WTC11 (cell line): ENCODE measurements around the gene NAPSA. TPM values are rescaled to one million over a fixed set of nuclear protein-coding genes. Genes with fewer than 3 reads are reported as not detected.

ENCODE experiments used
- ATF1 ChIP-seq: sonication (generic); formaldehyde crosslinking; IDR thresholded peaks from 2 replicates; pipeline ENCODE4 v1.8.1; 2023; ENCODE audit warnings: mild to moderate bottlenecking, moderate library complexity, missing genetic modification reagents
- CBFB ChIP-seq: sonication (generic); formaldehyde crosslinking; IDR thresholded peaks from 2 replicates; pipeline ENCODE4 v1.8.1; 2022; ENCODE audit warnings: mild to moderate bottlenecking, low read depth, missing genetic modification reagents
- ESRRA ChIP-seq: sonication (generic); formaldehyde crosslinking; IDR thresholded peaks from 2 replicates; pipeline ENCODE4 v1.8.1; 2022; ENCODE audit warnings: mild to moderate bottlenecking, missing genetic modification reagents, borderline replicate concordance
- FOXJ3 ChIP-seq: sonication (generic); formaldehyde crosslinking; IDR thresholded peaks from 2 replicates; pipeline ENCODE4 v1.9.0; 2021; ENCODE audit warnings: missing genetic modification reagents, mild to moderate bottlenecking, borderline replicate concordance
- FOXK1 ChIP-seq: sonication (generic); formaldehyde crosslinking; IDR thresholded peaks from 2 replicates; pipeline ENCODE4 v1.8.0; 2022; ENCODE audit warnings: mild to moderate bottlenecking, moderate library complexity, missing genetic modification reagents
- GRHL2 ChIP-seq: fragments of 250-450 bp; sonication (Bioruptor Pico); IDR thresholded peaks from 2 replicates; pipeline ENCODE4 v1.8.0; 2022; ENCODE audit warnings: mild to moderate bottlenecking, moderate library complexity; ENCODE audit not compliant: insufficient replicate concordance, severe bottlenecking
- IRF2 ChIP-seq: sonication (generic); formaldehyde crosslinking; IDR thresholded peaks from 2 replicates; pipeline ENCODE4 v1.8.0; 2022; ENCODE audit warnings: low read depth, missing genetic modification reagents, borderline replicate concordance
- JUN ChIP-seq: sonication (generic); formaldehyde crosslinking; IDR thresholded peaks from 2 replicates; pipeline ENCODE4 v1.8.0; 2023; ENCODE audit warnings: mild to moderate bottlenecking, missing genetic modification reagents
- NFATC4 ChIP-seq: fragments of 250-450 bp; sonication (Bioruptor Pico); IDR thresholded peaks from 2 replicates; pipeline ENCODE4 v1.9.0; 2021; ENCODE audit warnings: mild to moderate bottlenecking
- NR3C1 ChIP-seq: sonication (generic); formaldehyde crosslinking; conservative IDR thresholded peaks from 2 replicates; pipeline ENCODE4 v1.8.1; 2023; ENCODE audit warnings: low read depth, mild to moderate bottlenecking, missing genetic modification reagents
- RELA ChIP-seq: sonication (generic); formaldehyde crosslinking; IDR thresholded peaks from 2 replicates; pipeline ENCODE4 v1.8.1; 2022; ENCODE audit warnings: missing genetic modification reagents, mild to moderate bottlenecking, borderline replicate concordance
- TEAD4 ChIP-seq: sonication (generic); formaldehyde crosslinking; IDR thresholded peaks from 2 replicates; pipeline ENCODE4 v1.8.0; 2022; ENCODE audit warnings: mild to moderate bottlenecking, missing genetic modification reagents
- ZNF423 ChIP-seq: fragments of 250-450 bp; sonication (Bioruptor Pico); IDR thresholded peaks from 2 replicates; pipeline ENCODE4 v2.1.2; 2022; ENCODE audit warnings: mild to moderate bottlenecking, moderate library complexity
- total RNA-seq: library from RNA; stranded (reverse); gene quantifications from 3 replicates; pipeline ENCODE4 v1.2.3, GENCODE V29; 2021
- TF ChIP-seq, protein P1 (sequence below): sonication (generic); formaldehyde crosslinking; IDR thresholded peaks from 2 replicates; pipeline ENCODE4 v1.8.1; 2023; ENCODE audit warnings: mild to moderate bottlenecking, missing genetic modification reagents, moderate library complexity
- TF ChIP-seq, protein P2 (sequence below): sonication (generic); formaldehyde crosslinking; IDR thresholded peaks from 2 replicates; pipeline ENCODE4 v1.8.1; 2023; ENCODE audit warnings: mild to moderate bottlenecking, missing genetic modification reagents
- TF ChIP-seq, protein P3 (sequence below): sonication (generic); formaldehyde crosslinking; IDR thresholded peaks from 2 replicates; pipeline ENCODE4 v1.8.1; 2023; ENCODE audit warnings: mild to moderate bottlenecking, missing genetic modification reagents
- TF ChIP-seq, protein P4 (sequence below): sonication (generic); formaldehyde crosslinking; IDR thresholded peaks from 2 replicates; pipeline ENCODE4 v1.8.1; 2022; ENCODE audit warnings: mild to moderate bottlenecking, missing genetic modification reagents, moderate library complexity, borderline replicate concordance
- TF ChIP-seq, protein P5 (sequence below): sonication (generic); formaldehyde crosslinking; IDR thresholded peaks from 2 replicates; pipeline ENCODE4 v1.8.0; 2023; ENCODE audit warnings: mild to moderate bottlenecking, missing genetic modification reagents
- TF ChIP-seq, protein P6 (sequence below): sonication (generic); formaldehyde crosslinking; conservative IDR thresholded peaks from 2 replicates; pipeline ENCODE4 v1.8.1; 2023; ENCODE audit warnings: mild to moderate bottlenecking, low read depth, missing genetic modification reagents, moderate library complexity
- TF ChIP-seq, protein P7 (sequence below): fragments of 200-600 bp; IDR thresholded peaks from 2 replicates; pipeline ENCODE4 v1.8.0; 2022; ENCODE audit warnings: antibody characterized with exemption
- TF ChIP-seq, protein P8 (sequence below): sonication (generic); formaldehyde crosslinking; IDR thresholded peaks from 2 replicates; pipeline ENCODE4 v1.8.1; 2022; ENCODE audit warnings: missing genetic modification reagents, borderline replicate concordance
- TF ChIP-seq, protein P9 (sequence below): sonication (generic); formaldehyde crosslinking; IDR thresholded peaks from 2 replicates; pipeline ENCODE4 v1.8.1; 2022; ENCODE audit warnings: mild to moderate bottlenecking, moderate library complexity, missing genetic modification reagents

NAPSA gene
- total RNA-seq, 1 experiment from 2014 or later, result 2.7 TPM

DNA sequence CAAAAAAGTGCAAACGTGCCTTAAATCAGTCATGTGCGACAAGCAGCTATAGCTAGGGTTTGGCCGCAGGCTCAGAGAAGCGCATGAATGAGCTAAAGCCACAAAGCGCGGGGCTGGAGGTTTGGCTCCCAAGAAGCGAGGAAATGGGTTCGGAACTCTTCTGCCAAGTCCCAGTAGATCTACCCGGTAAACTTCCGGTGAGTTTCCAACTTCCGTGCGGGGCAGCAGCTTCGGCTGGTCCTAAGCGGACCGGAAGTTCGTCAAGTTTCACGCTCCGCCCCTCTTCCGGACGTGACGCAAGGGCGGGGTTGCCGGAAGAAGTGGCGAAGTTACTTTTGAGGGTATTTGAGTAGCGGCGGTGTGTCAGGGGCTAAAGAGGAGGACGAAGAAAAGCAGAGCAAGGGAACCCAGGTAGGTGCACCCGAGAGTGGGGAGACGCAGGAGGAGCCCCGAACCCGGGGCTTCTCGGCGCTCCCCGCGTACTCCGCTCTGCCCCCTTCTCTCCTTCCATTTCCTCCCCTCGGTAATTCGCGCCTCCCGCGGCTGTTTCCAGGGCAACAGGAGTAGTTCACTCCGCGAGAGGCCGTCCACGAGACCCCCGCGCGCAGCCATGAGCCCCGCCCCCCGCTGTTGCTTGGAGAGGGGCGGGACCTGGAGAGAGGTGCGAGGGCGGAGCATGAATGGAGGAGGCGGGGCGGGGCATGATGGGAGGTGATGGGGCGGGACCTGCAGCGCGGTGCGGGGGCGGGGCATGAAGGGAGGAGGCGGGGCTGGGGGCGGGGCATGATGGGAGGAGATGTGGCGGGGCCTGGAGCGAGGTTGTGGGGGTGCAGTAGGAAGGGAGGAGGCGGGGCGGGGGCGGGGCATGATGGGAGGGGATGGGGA is 11.0 kb upstream of the NAPSA start, which contains the start of gene NR1H2 (continued):
- TF ChIP-seq IRF2 (CRISPR knock-in tag) (no peak), RELA (CRISPR knock-in tag) (no peak), NFATC4 (no peak), ESRRA (no peak), NR3C1 (CRISPR knock-in tag) (no peak), CBFB (CRISPR knock-in tag) (no peak), FOXK1 (peak; percentile 98), ATF1 (CRISPR knock-in tag) (no peak), ZNF423 (CRISPR knock-in tag) (no peak), FOXJ3 (CRISPR knock-in tag) (no peak), TEAD4 (CRISPR knock-in tag) (no peak), JUN (CRISPR knock-in tag) (no peak), GRHL2 (CRISPR knock-in tag) (no peak)
- TF ChIP-seq, protein P1, sequence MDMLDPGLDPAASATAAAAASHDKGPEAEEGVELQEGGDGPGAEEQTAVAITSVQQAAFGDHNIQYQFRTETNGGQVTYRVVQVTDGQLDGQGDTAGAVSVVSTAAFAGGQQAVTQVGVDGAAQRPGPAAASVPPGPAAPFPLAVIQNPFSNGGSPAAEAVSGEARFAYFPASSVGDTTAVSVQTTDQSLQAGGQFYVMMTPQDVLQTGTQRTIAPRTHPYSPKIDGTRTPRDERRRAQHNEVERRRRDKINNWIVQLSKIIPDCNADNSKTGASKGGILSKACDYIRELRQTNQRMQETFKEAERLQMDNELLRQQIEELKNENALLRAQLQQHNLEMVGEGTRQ (CRISPR knock-in tag), result no peak
- TF ChIP-seq, protein P2, sequence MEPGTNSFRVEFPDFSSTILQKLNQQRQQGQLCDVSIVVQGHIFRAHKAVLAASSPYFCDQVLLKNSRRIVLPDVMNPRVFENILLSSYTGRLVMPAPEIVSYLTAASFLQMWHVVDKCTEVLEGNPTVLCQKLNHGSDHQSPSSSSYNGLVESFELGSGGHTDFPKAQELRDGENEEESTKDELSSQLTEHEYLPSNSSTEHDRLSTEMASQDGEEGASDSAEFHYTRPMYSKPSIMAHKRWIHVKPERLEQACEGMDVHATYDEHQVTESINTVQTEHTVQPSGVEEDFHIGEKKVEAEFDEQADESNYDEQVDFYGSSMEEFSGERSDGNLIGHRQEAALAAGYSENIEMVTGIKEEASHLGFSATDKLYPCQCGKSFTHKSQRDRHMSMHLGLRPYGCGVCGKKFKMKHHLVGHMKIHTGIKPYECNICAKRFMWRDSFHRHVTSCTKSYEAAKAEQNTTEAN (CRISPR knock-in tag), result no peak
- TF ChIP-seq, protein P3, sequence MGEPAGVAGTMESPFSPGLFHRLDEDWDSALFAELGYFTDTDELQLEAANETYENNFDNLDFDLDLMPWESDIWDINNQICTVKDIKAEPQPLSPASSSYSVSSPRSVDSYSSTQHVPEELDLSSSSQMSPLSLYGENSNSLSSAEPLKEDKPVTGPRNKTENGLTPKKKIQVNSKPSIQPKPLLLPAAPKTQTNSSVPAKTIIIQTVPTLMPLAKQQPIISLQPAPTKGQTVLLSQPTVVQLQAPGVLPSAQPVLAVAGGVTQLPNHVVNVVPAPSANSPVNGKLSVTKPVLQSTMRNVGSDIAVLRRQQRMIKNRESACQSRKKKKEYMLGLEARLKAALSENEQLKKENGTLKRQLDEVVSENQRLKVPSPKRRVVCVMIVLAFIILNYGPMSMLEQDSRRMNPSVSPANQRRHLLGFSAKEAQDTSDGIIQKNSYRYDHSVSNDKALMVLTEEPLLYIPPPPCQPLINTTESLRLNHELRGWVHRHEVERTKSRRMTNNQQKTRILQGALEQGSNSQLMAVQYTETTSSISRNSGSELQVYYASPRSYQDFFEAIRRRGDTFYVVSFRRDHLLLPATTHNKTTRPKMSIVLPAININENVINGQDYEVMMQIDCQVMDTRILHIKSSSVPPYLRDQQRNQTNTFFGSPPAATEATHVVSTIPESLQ (CRISPR knock-in tag), result no peak
- TF ChIP-seq, protein P4, sequence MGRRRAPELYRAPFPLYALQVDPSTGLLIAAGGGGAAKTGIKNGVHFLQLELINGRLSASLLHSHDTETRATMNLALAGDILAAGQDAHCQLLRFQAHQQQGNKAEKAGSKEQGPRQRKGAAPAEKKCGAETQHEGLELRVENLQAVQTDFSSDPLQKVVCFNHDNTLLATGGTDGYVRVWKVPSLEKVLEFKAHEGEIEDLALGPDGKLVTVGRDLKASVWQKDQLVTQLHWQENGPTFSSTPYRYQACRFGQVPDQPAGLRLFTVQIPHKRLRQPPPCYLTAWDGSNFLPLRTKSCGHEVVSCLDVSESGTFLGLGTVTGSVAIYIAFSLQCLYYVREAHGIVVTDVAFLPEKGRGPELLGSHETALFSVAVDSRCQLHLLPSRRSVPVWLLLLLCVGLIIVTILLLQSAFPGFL (CRISPR knock-in tag), result no peak
- TF ChIP-seq, protein P5, sequence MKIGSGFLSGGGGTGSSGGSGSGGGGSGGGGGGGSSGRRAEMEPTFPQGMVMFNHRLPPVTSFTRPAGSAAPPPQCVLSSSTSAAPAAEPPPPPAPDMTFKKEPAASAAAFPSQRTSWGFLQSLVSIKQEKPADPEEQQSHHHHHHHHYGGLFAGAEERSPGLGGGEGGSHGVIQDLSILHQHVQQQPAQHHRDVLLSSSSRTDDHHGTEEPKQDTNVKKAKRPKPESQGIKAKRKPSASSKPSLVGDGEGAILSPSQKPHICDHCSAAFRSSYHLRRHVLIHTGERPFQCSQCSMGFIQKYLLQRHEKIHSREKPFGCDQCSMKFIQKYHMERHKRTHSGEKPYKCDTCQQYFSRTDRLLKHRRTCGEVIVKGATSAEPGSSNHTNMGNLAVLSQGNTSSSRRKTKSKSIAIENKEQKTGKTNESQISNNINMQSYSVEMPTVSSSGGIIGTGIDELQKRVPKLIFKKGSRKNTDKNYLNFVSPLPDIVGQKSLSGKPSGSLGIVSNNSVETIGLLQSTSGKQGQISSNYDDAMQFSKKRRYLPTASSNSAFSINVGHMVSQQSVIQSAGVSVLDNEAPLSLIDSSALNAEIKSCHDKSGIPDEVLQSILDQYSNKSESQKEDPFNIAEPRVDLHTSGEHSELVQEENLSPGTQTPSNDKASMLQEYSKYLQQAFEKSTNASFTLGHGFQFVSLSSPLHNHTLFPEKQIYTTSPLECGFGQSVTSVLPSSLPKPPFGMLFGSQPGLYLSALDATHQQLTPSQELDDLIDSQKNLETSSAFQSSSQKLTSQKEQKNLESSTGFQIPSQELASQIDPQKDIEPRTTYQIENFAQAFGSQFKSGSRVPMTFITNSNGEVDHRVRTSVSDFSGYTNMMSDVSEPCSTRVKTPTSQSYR (CRISPR knock-in tag), result no peak
- TF ChIP-seq, protein P6, sequence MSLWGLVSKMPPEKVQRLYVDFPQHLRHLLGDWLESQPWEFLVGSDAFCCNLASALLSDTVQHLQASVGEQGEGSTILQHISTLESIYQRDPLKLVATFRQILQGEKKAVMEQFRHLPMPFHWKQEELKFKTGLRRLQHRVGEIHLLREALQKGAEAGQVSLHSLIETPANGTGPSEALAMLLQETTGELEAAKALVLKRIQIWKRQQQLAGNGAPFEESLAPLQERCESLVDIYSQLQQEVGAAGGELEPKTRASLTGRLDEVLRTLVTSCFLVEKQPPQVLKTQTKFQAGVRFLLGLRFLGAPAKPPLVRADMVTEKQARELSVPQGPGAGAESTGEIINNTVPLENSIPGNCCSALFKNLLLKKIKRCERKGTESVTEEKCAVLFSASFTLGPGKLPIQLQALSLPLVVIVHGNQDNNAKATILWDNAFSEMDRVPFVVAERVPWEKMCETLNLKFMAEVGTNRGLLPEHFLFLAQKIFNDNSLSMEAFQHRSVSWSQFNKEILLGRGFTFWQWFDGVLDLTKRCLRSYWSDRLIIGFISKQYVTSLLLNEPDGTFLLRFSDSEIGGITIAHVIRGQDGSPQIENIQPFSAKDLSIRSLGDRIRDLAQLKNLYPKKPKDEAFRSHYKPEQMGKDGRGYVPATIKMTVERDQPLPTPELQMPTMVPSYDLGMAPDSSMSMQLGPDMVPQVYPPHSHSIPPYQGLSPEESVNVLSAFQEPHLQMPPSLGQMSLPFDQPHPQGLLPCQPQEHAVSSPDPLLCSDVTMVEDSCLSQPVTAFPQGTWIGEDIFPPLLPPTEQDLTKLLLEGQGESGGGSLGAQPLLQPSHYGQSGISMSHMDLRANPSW (CRISPR knock-in tag), result no peak
- TF ChIP-seq, protein P7, sequence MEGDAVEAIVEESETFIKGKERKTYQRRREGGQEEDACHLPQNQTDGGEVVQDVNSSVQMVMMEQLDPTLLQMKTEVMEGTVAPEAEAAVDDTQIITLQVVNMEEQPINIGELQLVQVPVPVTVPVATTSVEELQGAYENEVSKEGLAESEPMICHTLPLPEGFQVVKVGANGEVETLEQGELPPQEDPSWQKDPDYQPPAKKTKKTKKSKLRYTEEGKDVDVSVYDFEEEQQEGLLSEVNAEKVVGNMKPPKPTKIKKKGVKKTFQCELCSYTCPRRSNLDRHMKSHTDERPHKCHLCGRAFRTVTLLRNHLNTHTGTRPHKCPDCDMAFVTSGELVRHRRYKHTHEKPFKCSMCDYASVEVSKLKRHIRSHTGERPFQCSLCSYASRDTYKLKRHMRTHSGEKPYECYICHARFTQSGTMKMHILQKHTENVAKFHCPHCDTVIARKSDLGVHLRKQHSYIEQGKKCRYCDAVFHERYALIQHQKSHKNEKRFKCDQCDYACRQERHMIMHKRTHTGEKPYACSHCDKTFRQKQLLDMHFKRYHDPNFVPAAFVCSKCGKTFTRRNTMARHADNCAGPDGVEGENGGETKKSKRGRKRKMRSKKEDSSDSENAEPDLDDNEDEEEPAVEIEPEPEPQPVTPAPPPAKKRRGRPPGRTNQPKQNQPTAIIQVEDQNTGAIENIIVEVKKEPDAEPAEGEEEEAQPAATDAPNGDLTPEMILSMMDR, result no peak
- TF ChIP-seq, protein P8, sequence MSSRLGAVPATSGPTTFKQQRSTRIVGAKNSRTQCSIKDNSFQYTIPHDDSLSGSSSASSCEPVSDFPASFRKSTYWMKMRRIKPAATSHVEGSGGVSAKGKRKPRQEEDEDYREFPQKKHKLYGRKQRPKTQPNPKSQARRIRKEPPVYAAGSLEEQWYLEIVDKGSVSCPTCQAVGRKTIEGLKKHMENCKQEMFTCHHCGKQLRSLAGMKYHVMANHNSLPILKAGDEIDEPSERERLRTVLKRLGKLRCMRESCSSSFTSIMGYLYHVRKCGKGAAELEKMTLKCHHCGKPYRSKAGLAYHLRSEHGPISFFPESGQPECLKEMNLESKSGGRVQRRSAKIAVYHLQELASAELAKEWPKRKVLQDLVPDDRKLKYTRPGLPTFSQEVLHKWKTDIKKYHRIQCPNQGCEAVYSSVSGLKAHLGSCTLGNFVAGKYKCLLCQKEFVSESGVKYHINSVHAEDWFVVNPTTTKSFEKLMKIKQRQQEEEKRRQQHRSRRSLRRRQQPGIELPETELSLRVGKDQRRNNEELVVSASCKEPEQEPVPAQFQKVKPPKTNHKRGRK (CRISPR knock-in tag), result no peak
- TF ChIP-seq, protein P9, sequence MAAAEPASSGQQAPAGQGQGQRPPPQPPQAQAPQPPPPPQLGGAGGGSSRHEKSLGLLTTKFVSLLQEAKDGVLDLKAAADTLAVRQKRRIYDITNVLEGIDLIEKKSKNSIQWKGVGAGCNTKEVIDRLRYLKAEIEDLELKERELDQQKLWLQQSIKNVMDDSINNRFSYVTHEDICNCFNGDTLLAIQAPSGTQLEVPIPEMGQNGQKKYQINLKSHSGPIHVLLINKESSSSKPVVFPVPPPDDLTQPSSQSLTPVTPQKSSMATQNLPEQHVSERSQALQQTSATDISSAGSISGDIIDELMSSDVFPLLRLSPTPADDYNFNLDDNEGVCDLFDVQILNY, result no peak
